GM18505 (cell line): Measurements from ENCODE around the gene RAD50.

Experiments
- ATAC-seq: cut with Tn5 transposase; IDR thresholded peaks from one replicate; pipeline ENCODE4 v1.9.1; 2021; ENCODE audit not compliant: unreplicated experiment
- POLR2A ChIP-seq: IDR thresholded peaks from 4 replicates; pipeline ENCODE4 v1.6.1; 2011; ENCODE audit warnings: borderline replicate concordance; ENCODE audit not compliant: insufficient read depth, insufficient read length; ENCODE audit errors: extremely low read depth

RAD50 gene

GRCh38 chr5:132655821-132656773, 99.3 kb downstream of the RAD50 start:
- ATAC-seq: no peak
- TF ChIP-seq POLR2A: no peak

- ATAC-seq: no peak
- no peak for TF ChIP-seq POLR2A
Observed at GRCh38 chr5:132656774-132657355, 100.1 kb downstream of the RAD50 start.

- no peak for TF ChIP-seq POLR2A
Observed at GRCh38 chr5:132657676-132658380, 101.1 kb downstream of the RAD50 start, which contains the start of gene IL13. Gene IL13 (plus strand): TSS chr5:132658173. CDS start chr5:132658187, 14 bp downstream.

GRCh38 chr5:132658381-132659302, 101.9 kb downstream of the RAD50 start:
- no peak for TF ChIP-seq POLR2A

More at GRCh38 chr5:132657676-132658380, 101.1 kb downstream of the RAD50 start, which contains the start of gene IL13:
- ATAC-seq: no peak

GRCh38 chr5:132659598-132660493, 103.1 kb downstream of the RAD50 start:
- ATAC-seq: no peak
- TF ChIP-seq POLR2A: no peak

More at GRCh38 chr5:132658381-132659302, 101.9 kb downstream of the RAD50 start:
- ATAC-seq: no peak

GRCh38 chr5:132661231-132662003, 104.6 kb downstream of the RAD50 start:
- TF ChIP-seq POLR2A: no peak
- ATAC-seq: no peak

GRCh38 chr5:132662004-132662401, 105.2 kb downstream of the RAD50 start:
- no peak for TF ChIP-seq POLR2A
- no peak for ATAC-seq

- TF ChIP-seq POLR2A: peak; percentile 83
- peak; percentile 49 for ATAC-seq
Observed at GRCh38 chr5:132662925-132663770, 106.4 kb downstream of the RAD50 start.

- ATAC-seq: peak; percentile 28
Observed at GRCh38 chr5:132663771-132664695, 107.3 kb downstream of the RAD50 start.

GRCh38 chr5:132664696-132665209, 108.0 kb downstream of the RAD50 start:
- TF ChIP-seq POLR2A: no peak
- no peak for ATAC-seq

More at GRCh38 chr5:132663771-132664695, 107.3 kb downstream of the RAD50 start:
- peak; percentile 27 for TF ChIP-seq POLR2A
